ENCODE measurements around the gene STK40.
A peak's percentile ranks its signal among the peaks of the same experiment; 100 is the strongest.

STK40 gene

DNA sequence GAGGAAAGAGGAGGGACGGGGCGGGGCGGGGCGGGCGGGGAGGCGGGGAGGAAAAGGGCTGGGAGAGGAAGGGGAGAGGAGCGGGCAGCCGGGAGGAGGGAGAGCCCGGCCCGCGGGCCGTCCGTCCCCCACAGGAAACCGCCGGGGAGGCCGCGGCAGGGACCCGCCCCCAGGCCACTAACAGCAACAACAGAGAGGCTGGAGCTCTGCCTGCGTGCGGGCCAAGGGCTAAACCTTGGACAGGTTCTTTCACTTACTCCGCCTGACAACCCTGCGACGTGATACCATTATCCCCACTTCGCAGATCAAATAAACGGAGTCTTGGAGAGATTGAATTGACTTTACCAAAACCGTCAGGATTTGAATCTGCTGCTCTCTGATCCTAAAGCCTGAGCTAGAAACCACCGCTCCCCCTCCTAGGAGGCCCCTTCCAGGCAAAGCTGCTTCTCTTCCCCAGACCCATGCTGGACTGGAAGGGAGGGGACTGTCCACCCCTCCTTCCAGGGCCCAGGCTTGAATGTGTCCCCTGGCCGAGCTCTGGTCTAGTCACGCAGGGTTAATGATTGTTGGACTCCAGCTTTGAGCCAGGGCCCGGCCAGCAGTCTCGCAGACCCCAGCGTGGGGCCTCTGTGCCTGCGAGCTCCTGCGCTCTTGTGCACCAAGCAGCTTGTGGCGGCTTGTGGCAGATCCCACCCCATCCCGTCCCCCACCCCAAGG, 61.9 kb downstream of the STK40 start, which contains the start of gene EVA1B:
EVA1B (minus strand) TSS at position 10 of the 717 bp plus-strand sequence. CDS start 608 bp downstream, outside the sequence.
- TF ChIP-seq TAF1 (IDR thresholded peaks at IDR 0.05; ENCODE audit: low read depth) = no peak
- TF ChIP-seq CEBPB (IDR thresholded peaks at IDR 0.05) = no peak
- TF ChIP-seq, protein P1, sequence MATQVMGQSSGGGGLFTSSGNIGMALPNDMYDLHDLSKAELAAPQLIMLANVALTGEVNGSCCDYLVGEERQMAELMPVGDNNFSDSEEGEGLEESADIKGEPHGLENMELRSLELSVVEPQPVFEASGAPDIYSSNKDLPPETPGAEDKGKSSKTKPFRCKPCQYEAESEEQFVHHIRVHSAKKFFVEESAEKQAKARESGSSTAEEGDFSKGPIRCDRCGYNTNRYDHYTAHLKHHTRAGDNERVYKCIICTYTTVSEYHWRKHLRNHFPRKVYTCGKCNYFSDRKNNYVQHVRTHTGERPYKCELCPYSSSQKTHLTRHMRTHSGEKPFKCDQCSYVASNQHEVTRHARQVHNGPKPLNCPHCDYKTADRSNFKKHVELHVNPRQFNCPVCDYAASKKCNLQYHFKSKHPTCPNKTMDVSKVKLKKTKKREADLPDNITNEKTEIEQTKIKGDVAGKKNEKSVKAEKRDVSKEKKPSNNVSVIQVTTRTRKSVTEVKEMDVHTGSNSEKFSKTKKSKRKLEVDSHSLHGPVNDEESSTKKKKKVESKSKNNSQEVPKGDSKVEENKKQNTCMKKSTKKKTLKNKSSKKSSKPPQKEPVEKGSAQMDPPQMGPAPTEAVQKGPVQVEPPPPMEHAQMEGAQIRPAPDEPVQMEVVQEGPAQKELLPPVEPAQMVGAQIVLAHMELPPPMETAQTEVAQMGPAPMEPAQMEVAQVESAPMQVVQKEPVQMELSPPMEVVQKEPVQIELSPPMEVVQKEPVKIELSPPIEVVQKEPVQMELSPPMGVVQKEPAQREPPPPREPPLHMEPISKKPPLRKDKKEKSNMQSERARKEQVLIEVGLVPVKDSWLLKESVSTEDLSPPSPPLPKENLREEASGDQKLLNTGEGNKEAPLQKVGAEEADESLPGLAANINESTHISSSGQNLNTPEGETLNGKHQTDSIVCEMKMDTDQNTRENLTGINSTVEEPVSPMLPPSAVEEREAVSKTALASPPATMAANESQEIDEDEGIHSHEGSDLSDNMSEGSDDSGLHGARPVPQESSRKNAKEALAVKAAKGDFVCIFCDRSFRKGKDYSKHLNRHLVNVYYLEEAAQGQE (IDR thresholded peaks at IDR 0.05; ENCODE audit: low read depth) = no peak
- no peak for TF ChIP-seq USF1 (IDR thresholded peaks at IDR 0.05)
- TF ChIP-seq RAD21 (IDR thresholded peaks at IDR 0.05; ENCODE audit: low read depth) = no peak
- TF ChIP-seq TCF12 (IDR thresholded peaks at IDR 0.05; ENCODE audit: low read depth) = no peak
- TF ChIP-seq CREB1 (IDR thresholded peaks at IDR 0.05; ENCODE audit: low read depth) = no peak
- TF ChIP-seq EP300 (IDR thresholded peaks at IDR 0.05; ENCODE audit: borderline replicate concordance) = no peak
- TF ChIP-seq EGR1 (IDR thresholded peaks at IDR 0.05) = no peak
- TF ChIP-seq YY1 (IDR thresholded peaks at IDR 0.05; ENCODE audit: low read depth) = no peak
- no peak for TF ChIP-seq TEAD4 (IDR thresholded peaks at IDR 0.05)
- TF ChIP-seq ZBTB7A (IDR thresholded peaks at IDR 0.05; ENCODE audit: low read depth) = no peak
- TF ChIP-seq MAX (IDR thresholded peaks at IDR 0.05) = no peak
- TF ChIP-seq NFIC (IDR thresholded peaks at IDR 0.05) = no peak
- no peak for TF ChIP-seq FOXM1 (IDR thresholded peaks at IDR 0.05; ENCODE audit: borderline replicate concordance, low read depth)

DNA sequence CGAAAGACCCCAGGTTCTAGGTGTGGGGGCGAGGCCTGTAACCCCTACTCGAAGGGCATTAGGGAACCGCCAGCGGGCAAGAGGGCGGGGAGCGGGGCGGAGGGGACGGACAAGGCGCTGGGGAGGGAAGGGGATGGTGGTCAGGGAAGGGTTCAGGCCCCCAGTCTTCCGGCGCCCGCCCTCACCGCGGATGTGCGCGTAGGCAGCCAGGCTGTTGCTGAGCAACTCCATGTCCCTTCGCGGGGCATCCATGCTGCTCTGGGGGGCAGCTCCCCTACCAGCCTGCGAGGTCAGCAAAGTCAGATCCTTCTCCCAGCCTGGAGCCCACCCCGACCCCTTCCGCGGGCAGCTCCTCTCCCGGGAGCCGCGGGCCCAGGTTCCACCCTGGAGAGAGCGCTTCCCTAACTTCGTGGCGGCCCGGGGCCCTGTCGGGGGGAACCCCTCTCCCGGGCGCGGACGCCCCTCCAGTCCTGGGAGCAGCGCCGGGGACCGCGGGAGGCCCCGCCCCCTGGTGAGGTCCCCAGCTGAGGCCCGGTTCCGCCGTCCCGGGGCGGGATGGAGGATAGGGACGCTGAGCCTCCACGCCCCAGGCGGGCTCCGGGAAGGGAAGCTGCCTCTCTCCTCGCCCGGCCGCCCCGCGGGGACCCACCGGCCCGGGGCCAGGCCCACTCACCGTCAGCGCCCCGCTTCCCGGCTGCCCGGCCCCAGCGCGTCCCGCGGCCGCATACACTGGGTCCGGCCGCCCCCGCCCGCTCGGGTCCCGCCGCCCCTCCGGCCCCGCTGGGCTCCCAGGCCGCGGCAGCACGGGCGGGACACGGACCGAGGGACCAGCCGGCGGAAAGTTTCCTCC, 62.7 kb downstream of the STK40 start:
- no peak for TF ChIP-seq TEAD4 (IDR thresholded peaks at IDR 0.05)
- TF ChIP-seq MAX (IDR thresholded peaks at IDR 0.05) = peak; percentile 16; the same call in 1 of the 2 replicates
- TF ChIP-seq ZBTB7A (IDR thresholded peaks at IDR 0.05; ENCODE audit: low read depth) = no peak
- TF ChIP-seq EGR1 (IDR thresholded peaks at IDR 0.05) = no peak
- no peak; the same call in 1 of the 2 replicates for TF ChIP-seq TCF12 (IDR thresholded peaks at IDR 0.05; ENCODE audit: low read depth)

GRCh38 chr1:36322041-36322785, 63.5 kb downstream of the STK40 start:
- TF ChIP-seq ZBTB7A (IDR thresholded peaks at IDR 0.05; ENCODE audit: low read depth) = no peak
- TF ChIP-seq RAD21 (IDR thresholded peaks at IDR 0.05; ENCODE audit: low read depth) = no peak
- no peak for TF ChIP-seq FOXM1 (IDR thresholded peaks at IDR 0.05; ENCODE audit: borderline replicate concordance, low read depth)
- no peak for TF ChIP-seq EGR1 (IDR thresholded peaks at IDR 0.05)
- no peak for TF ChIP-seq YY1 (IDR thresholded peaks at IDR 0.05; ENCODE audit: low read depth)
- no peak for TF ChIP-seq TEAD4 (IDR thresholded peaks at IDR 0.05)

DNA sequence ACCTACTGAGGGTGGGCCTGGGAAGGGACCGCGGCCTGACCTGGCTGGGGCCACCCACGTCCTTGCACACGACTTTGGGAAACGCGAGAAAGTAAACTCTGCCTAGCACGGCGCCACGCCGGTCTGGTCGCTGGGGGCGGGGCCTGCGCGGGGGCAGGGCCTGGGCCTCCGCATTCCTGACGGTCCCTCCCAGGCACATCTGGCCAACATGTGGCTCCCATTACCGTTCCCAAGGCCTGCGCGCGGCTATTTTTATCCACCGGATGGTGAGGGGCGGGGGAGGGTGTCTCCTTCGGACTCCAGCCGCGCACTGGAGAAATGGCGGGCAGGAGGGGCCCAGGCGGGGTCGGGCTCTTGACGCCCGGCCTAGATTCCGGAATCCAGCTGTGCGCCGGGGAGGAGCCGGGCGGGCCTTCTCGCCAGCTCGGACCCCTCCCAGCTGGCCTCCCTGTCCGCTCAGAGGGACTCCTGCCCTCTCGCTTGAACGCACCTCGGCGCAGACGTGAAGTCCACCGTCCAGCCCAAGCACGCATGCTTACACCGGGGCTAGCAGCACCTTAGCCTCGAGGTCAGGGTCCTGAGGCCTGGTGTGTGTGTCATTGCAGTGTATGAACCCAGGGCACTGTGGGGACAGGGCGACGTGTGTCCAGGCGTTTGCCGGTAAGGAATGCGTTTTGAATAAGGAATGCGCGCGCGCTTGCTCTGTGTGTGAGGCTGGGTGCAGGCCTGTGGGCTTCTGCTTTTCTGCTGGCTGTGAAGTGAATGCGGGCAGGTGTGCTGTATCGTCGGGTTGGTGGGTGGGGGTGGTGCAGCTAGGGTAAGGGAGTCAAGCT, 64.4 kb downstream of the STK40 start:
- peak; percentile 72 for TF ChIP-seq TEAD4 (IDR thresholded peaks at IDR 0.05)
- 0 out of 2 replicates have a peak, but pooled peaks have one; percentile 14 for TF ChIP-seq EP300 (IDR thresholded peaks at IDR 0.05; ENCODE audit: borderline replicate concordance)
- peak; percentile 81 for TF ChIP-seq TCF12 (IDR thresholded peaks at IDR 0.05; ENCODE audit: low read depth)
- TF ChIP-seq FOXM1 (IDR thresholded peaks at IDR 0.05; ENCODE audit: borderline replicate concordance, low read depth) = no peak
- TF ChIP-seq, protein P1 (IDR thresholded peaks at IDR 0.05; ENCODE audit: low read depth) = no peak
- peak; percentile 90 for TF ChIP-seq MAX (IDR thresholded peaks at IDR 0.05)
- peak; percentile 59; the same call in 1 of the 2 replicates for TF ChIP-seq EGR1 (IDR thresholded peaks at IDR 0.05)

DNA sequence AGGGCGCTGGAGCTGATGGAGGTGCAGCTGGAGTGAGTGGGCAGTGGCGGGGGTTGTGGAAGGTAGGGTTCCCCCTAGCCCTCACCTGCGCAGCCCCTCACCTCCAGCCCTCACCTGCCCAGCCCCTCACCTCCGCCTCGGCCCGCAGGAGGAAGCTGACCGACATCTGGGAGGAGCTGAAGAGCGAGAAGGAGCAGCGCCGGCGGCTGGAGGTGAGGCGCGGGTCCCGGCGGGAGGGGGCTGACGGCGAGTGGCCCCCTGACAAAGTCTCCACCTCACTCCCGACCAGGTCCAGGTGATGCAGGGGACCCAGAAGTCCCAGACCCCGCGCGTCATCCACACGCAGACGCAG, 65.0 kb downstream of the STK40 start:
- TF ChIP-seq FOXM1 (IDR thresholded peaks at IDR 0.05; ENCODE audit: borderline replicate concordance, low read depth) (no peak), USF1 (IDR thresholded peaks at IDR 0.05) (no peak), ZBTB7A (IDR thresholded peaks at IDR 0.05; ENCODE audit: low read depth) (no peak), EP300 (IDR thresholded peaks at IDR 0.05; ENCODE audit: borderline replicate concordance) (no peak), CREB1 (IDR thresholded peaks at IDR 0.05; ENCODE audit: low read depth) (no peak), CEBPB (IDR thresholded peaks at IDR 0.05) (no peak), TEAD4 (IDR thresholded peaks at IDR 0.05) (no peak), NFIC (IDR thresholded peaks at IDR 0.05) (no peak), MAX (IDR thresholded peaks at IDR 0.05) (no peak), TCF12 (IDR thresholded peaks at IDR 0.05; ENCODE audit: low read depth) (no peak), EGR1 (IDR thresholded peaks at IDR 0.05) (no peak), YY1 (IDR thresholded peaks at IDR 0.05; ENCODE audit: low read depth) (no peak), TAF1 (IDR thresholded peaks at IDR 0.05; ENCODE audit: low read depth) (no peak), RAD21 (IDR thresholded peaks at IDR 0.05; ENCODE audit: low read depth) (no peak)
- TF ChIP-seq, protein P1 (IDR thresholded peaks at IDR 0.05; ENCODE audit: low read depth) = no peak
